ACHN (cell line): ENCODE results near the gene MDM1.

Experiments used
- DNase-seq: peaks from one replicate; pipeline ENCODE4 v3.0.0-alpha.2; 2015
- in situ Hi-C: cut with HindIII; loops from 2 replicates; pipeline ENCODE4 v1.10.0; 2017; ENCODE audit warnings: low sequenced_read_pairs, low pct_ligation_motif_present, low pct_unique_long_range_greater_than_20kb

Gene MDM1

GRCh38 chr12:68331869-68332727 lies at the start of gene MDM1:
MDM1 (minus strand) TSS chr12:68332362; CDS start chr12:68332245, 117 bp downstream.
- peak; percentile 100 for DNase-seq
- in situ Hi-C loops: no loop called here

- DNase-seq: no peak
- in situ Hi-C loops: no loop called here
Observed at GRCh38 chr12:68381476-68382219, 49.5 kb upstream of the MDM1 start.

GRCh38 chr12:68378872-68379606 lies 46.9 kb upstream of the MDM1 start:
- in situ Hi-C loops: no loop called here
- no peak for DNase-seq

- no peak for DNase-seq
- in situ Hi-C loops: no loop called here
Observed at GRCh38 chr12:68377881-68378280, 45.7 kb upstream of the MDM1 start.

GRCh38 chr12:68376901-68377300 lies 44.7 kb upstream of the MDM1 start:
- DNase-seq: no peak
- in situ Hi-C loops: no loop called here

- in situ Hi-C loops: no loop called here
- DNase-seq: no peak
Observed at GRCh38 chr12:68375756-68376695, 43.9 kb upstream of the MDM1 start.

GRCh38 chr12:68374307-68374982 lies 42.3 kb upstream of the MDM1 start:
- DNase-seq: no peak
- in situ Hi-C loops: no loop called here

- in situ Hi-C loops: no loop called here
- no peak for DNase-seq
Observed at GRCh38 chr12:68370667-68371066, 38.5 kb upstream of the MDM1 start.

- no peak for DNase-seq
- in situ Hi-C loops: no loop called here
Observed at GRCh38 chr12:68370006-68370590, 37.9 kb upstream of the MDM1 start.

- no peak for DNase-seq
- in situ Hi-C loops: no loop called here
Observed at GRCh38 chr12:68368327-68368726, 36.2 kb upstream of the MDM1 start.

GRCh38 chr12:68367903-68368302 lies 35.7 kb upstream of the MDM1 start:
- in situ Hi-C loops: no loop called here
- no peak for DNase-seq

- in situ Hi-C loops: no loop called here
- DNase-seq: no peak
Observed at GRCh38 chr12:68367116-68367515, 35.0 kb upstream of the MDM1 start.

- in situ Hi-C loops: no loop called here
- peak; percentile 97 for DNase-seq
Observed at GRCh38 chr12:68364893-68365725, 32.9 kb upstream of the MDM1 start.

GRCh38 chr12:68364328-68364727 lies 32.2 kb upstream of the MDM1 start:
- no peak for DNase-seq
- in situ Hi-C loops: no loop called here

GRCh38 chr12:68361953-68362352 lies 29.8 kb upstream of the MDM1 start:
- in situ Hi-C loops: no loop called here
- DNase-seq: no peak

GRCh38 chr12:68359674-68360073 lies 27.5 kb upstream of the MDM1 start:
- in situ Hi-C loops: no loop called here

More at GRCh38 chr12:68359674-68360073, 27.5 kb upstream of the MDM1 start:
- DNase-seq: no peak
